Stimulated activated CD8-positive, alpha-beta memory T cell treated with anti-CD3 and anti-CD28 coated beads, Interleukin-4, amount 100 ng/mL, for 48 hours (primary cell): Measurements from ENCODE around the gene AASS.
"Not testable (repeated sequence)": the region's sequence is repeated elsewhere in the genome, so short reads cannot be mapped to it uniquely, and the experiment has no call there.

ENCODE experiments used
- DNase-seq: peaks from one replicate; pipeline ENCODE4 v3.0.0-alpha.2; 2020

AASS gene

GRCh38 chr7:122143751-122144711 is at the start of gene AASS:
Gene AASS, minus strand, starts transcription at chr7:122144249. Its CDS starts 10,523 bp downstream, at chr7:122133726.
- DNase-seq: peak; percentile 82

GRCh38 chr7:122188785-122189184 is 44.7 kb upstream of the AASS start:
- DNase-seq: no peak

- no peak for DNase-seq
Observed at GRCh38 chr7:122183106-122183505, 39.1 kb upstream of the AASS start.

GRCh38 chr7:122182081-122182480 is 38.0 kb upstream of the AASS start:
- DNase-seq: no peak

- DNase-seq: not testable (repeated sequence)
Observed at GRCh38 chr7:122172144-122172543, 28.1 kb upstream of the AASS start.

- DNase-seq: no peak
Observed at GRCh38 chr7:122166740-122167139, 22.7 kb upstream of the AASS start.

GRCh38 chr7:122166275-122166674 is 22.2 kb upstream of the AASS start:
- DNase-seq: no peak

GRCh38 chr7:122161628-122162027 is 17.6 kb upstream of the AASS start:
- no peak for DNase-seq

- no peak for DNase-seq
Observed at GRCh38 chr7:122155566-122155965, 11.5 kb upstream of the AASS start.

GRCh38 chr7:122148878-122149277 is 4.8 kb upstream of the AASS start:
- no peak for DNase-seq

GRCh38 chr7:122148081-122148480 is 4.0 kb upstream of the AASS start:
- DNase-seq: no peak

- DNase-seq: no peak
Observed at GRCh38 chr7:122145937-122146645, 2.0 kb upstream of the AASS start.

GRCh38 chr7:122143376-122143750 is 686 bp downstream of the AASS start:
- DNase-seq: peak; percentile 25

GRCh38 chr7:122140918-122141317 is 3.1 kb downstream of the AASS start:
- no peak for DNase-seq

- no peak for DNase-seq
Observed at GRCh38 chr7:122137251-122138077, 6.6 kb downstream of the AASS start.

- DNase-seq: no peak
Observed at GRCh38 chr7:122136639-122137245, 7.3 kb downstream of the AASS start.

- DNase-seq: no peak
Observed at GRCh38 chr7:122136078-122136477, 8.0 kb downstream of the AASS start.

GRCh38 chr7:122135275-122135674 is 8.8 kb downstream of the AASS start:
- DNase-seq: no peak

- not testable (repeated sequence) for DNase-seq
Observed at GRCh38 chr7:122134793-122135192, 9.3 kb downstream of the AASS start.

- DNase-seq: no peak
Observed at GRCh38 chr7:122133477-122133876, 10.6 kb downstream of the AASS start.

- DNase-seq: no peak
Observed at GRCh38 chr7:122132341-122132740, 11.7 kb downstream of the AASS start.

- no peak for DNase-seq
Observed at GRCh38 chr7:122123746-122124145, 20.3 kb downstream of the AASS start.

- no peak for DNase-seq
Observed at GRCh38 chr7:122118757-122119156, 25.3 kb downstream of the AASS start.
